Neural progenitor cell (in vitro differentiated cells): Measurements from ENCODE around the gene PREX1. TPM values are rescaled to one million over a fixed set of nuclear protein-coding genes. Genes with fewer than 3 reads are reported as not detected.

Experiments
- DNase-seq: peaks from one replicate; pipeline ENCODE4 v3.0.0-alpha.2; 2016; ENCODE audit warnings: low spot score
- H2AFZ ChIP-seq: fragments of 200-600 bp; sonication (generic); replicated peaks from 2 replicates; pipeline ENCODE4 v1.6.1; 2016; ENCODE audit warnings: antibody characterized with exemption
- H3F3A ChIP-seq: fragments of 200-600 bp; sonication (generic); 2 replicates; pipeline ENCODE4 v1.6.1; 2016; ENCODE audit warnings: antibody characterized with exemption, low read depth
- H3K27ac ChIP-seq: fragments of 200-600 bp; sonication (generic); 2 replicates; pipeline ENCODE4 v1.5.1; 2016; ENCODE audit warnings: mild to moderate bottlenecking
- H3K27me3 ChIP-seq: fragments of 200-600 bp; sonication (generic); 2 replicates; pipeline ENCODE4 v1.6.1; 2016; ENCODE audit warnings: mild to moderate bottlenecking, moderate library complexity
- H3K36me3 ChIP-seq: fragments of 200-600 bp; sonication (generic); 2 replicates; pipeline ENCODE4 v1.5.1; 2016
- H3K4me1 ChIP-seq: fragments of 200-600 bp; sonication (generic); 2 replicates; pipeline ENCODE4 v1.6.1; 2016; ENCODE audit warnings: mixed run types
- H3K4me2 ChIP-seq: fragments of 200-600 bp; sonication (generic); 2 replicates; pipeline ENCODE4 v1.6.1; 2016
- H3K4me3 ChIP-seq: fragments of 200-600 bp; sonication (generic); 2 replicates; pipeline ENCODE4 v1.5.1; 2016
- H3K79me2 ChIP-seq: fragments of 200-600 bp; sonication (generic); 2 replicates; pipeline ENCODE4 v1.6.1; 2016; ENCODE audit warnings: low read depth
- H3K9ac ChIP-seq: fragments of 200-600 bp; sonication (generic); 2 replicates; pipeline ENCODE4 v1.6.1; 2016
- H3K9me3 ChIP-seq: fragments of 200-600 bp; sonication (generic); 2 replicates; pipeline ENCODE4 v1.5.1; 2016; ENCODE audit warnings: low read depth
- H4K20me1 ChIP-seq: fragments of 200-600 bp; sonication (generic); 2 replicates; pipeline ENCODE4 v1.6.1; 2016; ENCODE audit warnings: low read depth
- H3K27ac Mint-ChIP-seq: 3 replicates; pipeline ENCODE4 v1.8.0; 2021; ENCODE audit warnings: mixed read lengths
- H3K27me3 Mint-ChIP-seq: 2 replicates; pipeline ENCODE4 v1.8.0; 2022; ENCODE audit warnings: low read depth, mild to moderate bottlenecking, inconsistent platforms, moderate library complexity, mixed read lengths; ENCODE audit not compliant: insufficient read depth
- H3K36me3 Mint-ChIP-seq: 3 replicates; pipeline ENCODE4 v1.8.0; 2021; ENCODE audit warnings: mixed read lengths
- H3K4me1 Mint-ChIP-seq: 3 replicates; pipeline ENCODE4 v1.8.0; 2021; ENCODE audit warnings: mixed read lengths
- H3K4me3 Mint-ChIP-seq: 3 replicates; pipeline ENCODE4 v1.8.0; 2021; ENCODE audit warnings: mild to moderate bottlenecking, moderate library complexity, mixed read lengths
- H3K9me3 Mint-ChIP-seq: 3 replicates; pipeline ENCODE4 v1.8.0; 2020; ENCODE audit warnings: mixed read lengths
- EZH2 ChIP-seq: fragments of 200-600 bp; sonication (generic); IDR thresholded peaks from 2 replicates; pipeline ENCODE4 v1.6.1; 2017; ENCODE audit warnings: antibody characterized with exemption, mild to moderate bottlenecking, moderate library complexity
- EZH2phosphoT487 ChIP-seq: fragments of 200-600 bp; sonication (generic); IDR thresholded peaks from 2 replicates; pipeline ENCODE4 v1.6.1; 2017; ENCODE audit warnings: antibody characterized with exemption
- total RNA-seq: library from RNA; depleted of rRNA; stranded (reverse); fragments of >200 nt; gene quantifications from 2 replicates; pipeline ENCODE4 v1.2.3, GENCODE V29; 2015; ENCODE audit warnings: low replicate concordance
- TF ChIP-seq, protein P1 (sequence below): fragments of 200-600 bp; sonication (generic); IDR thresholded peaks from 2 replicates; pipeline ENCODE4 v1.5.1; 2017; ENCODE audit warnings: antibody characterized with exemption, mild to moderate bottlenecking

The PREX1 gene
- total RNA-seq, 1 donor from 2014 or later: 4.5 TPM

DNA sequence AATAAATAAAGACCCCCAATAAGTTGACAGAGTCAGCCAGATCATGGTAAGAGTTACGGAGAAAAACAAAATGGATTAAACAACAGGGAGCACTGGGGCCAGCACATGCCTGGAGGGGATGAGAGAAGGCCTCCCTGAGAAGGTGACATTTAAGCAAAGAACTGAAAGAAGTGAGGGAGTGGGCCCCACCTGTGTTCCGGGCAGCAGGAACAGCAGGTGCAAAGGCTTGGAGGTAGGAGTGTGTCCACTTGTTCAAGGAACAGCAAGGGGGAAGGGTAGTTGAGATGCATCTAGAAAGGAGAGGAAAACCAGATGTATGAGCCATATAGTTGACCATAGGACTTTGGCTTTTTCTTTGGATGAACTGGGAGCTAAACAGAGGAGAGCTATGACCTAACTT is 7.6 kb upstream of the PREX1 start:
- H3K4me3 ChIP-seq: no peak overlapping the region
- H3K27me3 ChIP-seq: peaks cover 64% of the 10 kb centered on the region
- no peak overlapping the region for H3K4me3 Mint-ChIP-seq
- no peak for TF ChIP-seq EZH2phosphoT487
- TF ChIP-seq, protein P1, sequence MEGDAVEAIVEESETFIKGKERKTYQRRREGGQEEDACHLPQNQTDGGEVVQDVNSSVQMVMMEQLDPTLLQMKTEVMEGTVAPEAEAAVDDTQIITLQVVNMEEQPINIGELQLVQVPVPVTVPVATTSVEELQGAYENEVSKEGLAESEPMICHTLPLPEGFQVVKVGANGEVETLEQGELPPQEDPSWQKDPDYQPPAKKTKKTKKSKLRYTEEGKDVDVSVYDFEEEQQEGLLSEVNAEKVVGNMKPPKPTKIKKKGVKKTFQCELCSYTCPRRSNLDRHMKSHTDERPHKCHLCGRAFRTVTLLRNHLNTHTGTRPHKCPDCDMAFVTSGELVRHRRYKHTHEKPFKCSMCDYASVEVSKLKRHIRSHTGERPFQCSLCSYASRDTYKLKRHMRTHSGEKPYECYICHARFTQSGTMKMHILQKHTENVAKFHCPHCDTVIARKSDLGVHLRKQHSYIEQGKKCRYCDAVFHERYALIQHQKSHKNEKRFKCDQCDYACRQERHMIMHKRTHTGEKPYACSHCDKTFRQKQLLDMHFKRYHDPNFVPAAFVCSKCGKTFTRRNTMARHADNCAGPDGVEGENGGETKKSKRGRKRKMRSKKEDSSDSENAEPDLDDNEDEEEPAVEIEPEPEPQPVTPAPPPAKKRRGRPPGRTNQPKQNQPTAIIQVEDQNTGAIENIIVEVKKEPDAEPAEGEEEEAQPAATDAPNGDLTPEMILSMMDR: no peak
- H3K27ac ChIP-seq: no peak overlapping the region
- no peaks in the 10 kb centered on the region for H3K36me3 Mint-ChIP-seq
- H3K4me1 ChIP-seq: peaks cover 14% of the 10 kb centered on the region
- peaks cover 34% of the 10 kb centered on the region for H3K4me1 Mint-ChIP-seq
- H3K36me3 ChIP-seq: no peaks in the 10 kb centered on the region
- H3K9me3 Mint-ChIP-seq: no peaks in the 10 kb centered on the region
- H3K79me2 ChIP-seq: no peaks in the 10 kb centered on the region
- H3K27ac Mint-ChIP-seq: no peak overlapping the region
- H2AFZ ChIP-seq: no peak overlapping the region
- no peak for DNase-seq
- peaks cover 14% of the 10 kb centered on the region for H3F3A ChIP-seq
- no peak overlapping the region for H3K4me2 ChIP-seq
- peaks cover 2% of the 10 kb centered on the region for H3K27me3 Mint-ChIP-seq
- H3K9me3 ChIP-seq: no peaks in the 10 kb centered on the region
- H4K20me1 ChIP-seq: no peaks in the 10 kb centered on the region
- no peak overlapping the region for H3K9ac ChIP-seq

DNA sequence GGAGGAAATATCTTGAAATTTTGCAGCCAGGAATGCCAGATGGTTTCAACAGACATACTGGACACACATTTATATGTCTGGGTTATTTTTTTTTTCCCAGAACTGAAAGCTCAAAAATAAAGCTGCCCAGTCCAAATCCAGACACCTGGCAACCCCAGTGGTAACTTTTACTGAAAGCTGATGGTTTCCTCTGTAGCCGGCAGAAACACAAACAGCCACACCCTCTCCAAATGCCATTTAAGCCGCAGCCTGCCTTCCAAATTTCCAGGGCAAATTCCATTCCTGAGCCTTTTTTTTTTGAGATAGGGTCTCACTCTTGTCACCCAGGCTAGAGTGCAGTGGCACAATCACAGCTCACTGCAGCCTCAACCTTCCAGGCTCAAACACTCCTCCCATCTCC is 6.5 kb upstream of the PREX1 start:
- H3K4me2 ChIP-seq: no peak overlapping the region
- H3K27ac Mint-ChIP-seq: no peak overlapping the region
- H3K4me1 ChIP-seq: peaks cover 14% of the 10 kb centered on the region
- no peaks in the 10 kb centered on the region for H4K20me1 ChIP-seq
- DNase-seq: no peak
- peaks cover 3% of the 10 kb centered on the region for H3K27me3 Mint-ChIP-seq
- H3K27me3 ChIP-seq: peaks cover 75% of the 10 kb centered on the region
- no peak overlapping the region for H3K9ac ChIP-seq
- H3K9me3 Mint-ChIP-seq: no peaks in the 10 kb centered on the region
- H3K4me3 Mint-ChIP-seq: no peak overlapping the region
- peaks cover 36% of the 10 kb centered on the region for H3K4me1 Mint-ChIP-seq
- no peaks in the 10 kb centered on the region for H3K36me3 Mint-ChIP-seq
- peaks cover 14% of the 10 kb centered on the region for H3F3A ChIP-seq
- H3K79me2 ChIP-seq: no peaks in the 10 kb centered on the region
- no peaks in the 10 kb centered on the region for H3K9me3 ChIP-seq
- H3K36me3 ChIP-seq: no peaks in the 10 kb centered on the region
- TF ChIP-seq, protein P1: no peak
- TF ChIP-seq EZH2: no peak
- no peak for TF ChIP-seq EZH2phosphoT487
- no peak overlapping the region for H3K27ac ChIP-seq
- no peak overlapping the region for H3K4me3 ChIP-seq
- H2AFZ ChIP-seq: no peak overlapping the region

DNA sequence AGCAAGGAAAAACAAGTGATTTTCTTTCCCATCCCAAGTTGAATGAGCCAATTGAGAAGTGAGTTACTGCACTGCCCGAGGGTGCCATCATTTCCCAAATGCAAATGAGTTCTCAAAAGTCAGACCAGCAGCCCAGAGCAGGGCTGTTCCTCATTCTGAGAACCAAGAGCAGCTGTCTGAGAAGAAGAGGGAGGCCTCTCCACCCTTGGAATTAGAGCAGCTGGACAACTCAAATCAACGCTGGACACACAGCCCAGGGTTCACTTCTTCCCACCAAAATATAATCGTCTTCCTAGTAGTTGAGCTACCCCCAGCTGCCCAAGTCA is 4.6 kb upstream of the PREX1 start:
- Mint-ChIP-seq H3K27me3 (peaks cover 3% of the 10 kb centered on the region), H3K27ac (no peak overlapping the region), H3K4me3 (no peak overlapping the region), H3K4me1 (peaks cover 39% of the 10 kb centered on the region), H3K9me3 (no peaks in the 10 kb centered on the region), H3K36me3 (no peaks in the 10 kb centered on the region)
- Histone ChIP-seq H3F3A (peaks cover 15% of the 10 kb centered on the region), H3K79me2 (no peaks in the 10 kb centered on the region), H2AFZ (no peak overlapping the region), H3K27me3 (peaks cover 90% of the 10 kb centered on the region), H3K4me3 (no peak overlapping the region), H3K9me3 (no peaks in the 10 kb centered on the region), H3K4me1 (peaks cover 14% of the 10 kb centered on the region), H3K4me2 (peak overlapping the region; percentile 10), H4K20me1 (no peaks in the 10 kb centered on the region), H3K36me3 (no peaks in the 10 kb centered on the region), H3K9ac (no peak overlapping the region), H3K27ac (no peak overlapping the region)
- no peak for DNase-seq
- TF ChIP-seq EZH2phosphoT487 (no peak), EZH2 (no peak)
- TF ChIP-seq, protein P1: no peak
